Adrenal gland (tissue), 5 donors: ENCODE results near the gene GIN1.

Source experiments
- POLR2A ChIP-seq, 2 donors: fragments of 450-650 bp; IDR thresholded peaks; one replicate each; pipeline ENCODE4 v1.6.1; 2017; ENCODE audit warnings: antibody characterized with exemption in 2 of 2, mild to moderate bottlenecking in 2 of 2, moderate library complexity in 1 of 2
- TF ChIP-seq, protein P1 (sequence below), 6 experiments: fragments of 450-650 bp in 4 of 6; fragments of 200-600 bp in 2 of 6; sonication (generic) in 1 of 6; IDR thresholded peaks; 1 replicate in 5 of 6; 2 replicates in 1 of 6; pipeline versions ENCODE4 v1.5.1 to v1.8.0; 2016 to 2021; ENCODE audit warnings: antibody characterized with exemption in 6 of 6, mild to moderate bottlenecking in 2 of 6, moderate library complexity in 1 of 6
- donor health status: DM: no; HTN: no; CAD: no.

GRCh38 chr5:103128202-103128601, 8.3 kb upstream of the GIN1 start:
- TF ChIP-seq, protein P1, sequence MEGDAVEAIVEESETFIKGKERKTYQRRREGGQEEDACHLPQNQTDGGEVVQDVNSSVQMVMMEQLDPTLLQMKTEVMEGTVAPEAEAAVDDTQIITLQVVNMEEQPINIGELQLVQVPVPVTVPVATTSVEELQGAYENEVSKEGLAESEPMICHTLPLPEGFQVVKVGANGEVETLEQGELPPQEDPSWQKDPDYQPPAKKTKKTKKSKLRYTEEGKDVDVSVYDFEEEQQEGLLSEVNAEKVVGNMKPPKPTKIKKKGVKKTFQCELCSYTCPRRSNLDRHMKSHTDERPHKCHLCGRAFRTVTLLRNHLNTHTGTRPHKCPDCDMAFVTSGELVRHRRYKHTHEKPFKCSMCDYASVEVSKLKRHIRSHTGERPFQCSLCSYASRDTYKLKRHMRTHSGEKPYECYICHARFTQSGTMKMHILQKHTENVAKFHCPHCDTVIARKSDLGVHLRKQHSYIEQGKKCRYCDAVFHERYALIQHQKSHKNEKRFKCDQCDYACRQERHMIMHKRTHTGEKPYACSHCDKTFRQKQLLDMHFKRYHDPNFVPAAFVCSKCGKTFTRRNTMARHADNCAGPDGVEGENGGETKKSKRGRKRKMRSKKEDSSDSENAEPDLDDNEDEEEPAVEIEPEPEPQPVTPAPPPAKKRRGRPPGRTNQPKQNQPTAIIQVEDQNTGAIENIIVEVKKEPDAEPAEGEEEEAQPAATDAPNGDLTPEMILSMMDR (IDR thresholded peaks at IDR 0.05) = no peak
- no peak for TF ChIP-seq POLR2A (IDR thresholded peaks at IDR 0.05)
